GM12864 (cell line): Measurements from ENCODE around the gene PTPRD.

Experiments
- DNase-seq: peaks from one replicate; pipeline ENCODE4 v3.0.0-alpha.2; 2011; ENCODE audit warnings: low read depth
- H3K4me3 ChIP-seq: 2 replicates; pipeline ENCODE4 v1.5.1; 2011; ENCODE audit warnings: mild to moderate bottlenecking, low read depth, low read length, control low read depth
- CTCF ChIP-seq: IDR thresholded peaks from 2 replicates; pipeline ENCODE4 v1.5.1; 2011; ENCODE audit warnings: low read depth, mild to moderate bottlenecking, moderate library complexity, low read length, control low read depth, inconsistent platforms; ENCODE audit errors: missing control alignments

Gene PTPRD

GRCh38 chr9:8473244-8474020 lies 2139.4 kb downstream of the PTPRD start:
- no peak for DNase-seq
- TF ChIP-seq CTCF: no peak

GRCh38 chr9:8468045-8468637 lies 2144.7 kb downstream of the PTPRD start:
- H3K4me3 ChIP-seq: no peak overlapping the region
- no peak for DNase-seq
- no peak for TF ChIP-seq CTCF

More at GRCh38 chr9:8473244-8474020, 2139.4 kb downstream of the PTPRD start:
- no peak overlapping the region for H3K4me3 ChIP-seq

- TF ChIP-seq CTCF: no peak
- H3K4me3 ChIP-seq: no peak overlapping the region
- DNase-seq: no peak
These were observed 2155.0 kb downstream of the PTPRD start for GRCh38 chr9:8457816-8458215.

- TF ChIP-seq CTCF: no peak
- no peak for DNase-seq
- no peak overlapping the region for H3K4me3 ChIP-seq
These were observed 2155.7 kb downstream of the PTPRD start for GRCh38 chr9:8457055-8457454.

- TF ChIP-seq CTCF: no peak
- no peak overlapping the region for H3K4me3 ChIP-seq
- DNase-seq: no peak
These were observed 2156.5 kb downstream of the PTPRD start for GRCh38 chr9:8456344-8456743.

GRCh38 chr9:8450810-8451545 lies 2161.8 kb downstream of the PTPRD start:
- no peak overlapping the region for H3K4me3 ChIP-seq
- no peak for DNase-seq
- TF ChIP-seq CTCF: no peak

GRCh38 chr9:8448226-8448625 lies 2164.6 kb downstream of the PTPRD start:
- TF ChIP-seq CTCF: no peak
- no peak overlapping the region for H3K4me3 ChIP-seq
- DNase-seq: no peak
